Measurements from ENCODE around the gene HDAC4.

- no peak for TF ChIP-seq TARDBP (IDR thresholded peaks at IDR 0.05)
- no peak for TF ChIP-seq SP1 (IDR thresholded peaks at IDR 0.05)
- no peak for TF ChIP-seq BHLHE40 (IDR thresholded peaks at IDR 0.05; ENCODE audit: borderline replicate concordance)
- TF ChIP-seq HDGF (IDR thresholded peaks at IDR 0.05; ENCODE audit: borderline replicate concordance) = no peak
- TF ChIP-seq LEF1 (IDR thresholded peaks at IDR 0.05; ENCODE audit: borderline replicate concordance) = no peak
- TF ChIP-seq FOXM1 (IDR thresholded peaks at IDR 0.05; ENCODE audit: borderline replicate concordance) = no peak
- no peak for TF ChIP-seq NFRKB (IDR thresholded peaks at IDR 0.05)
- TF ChIP-seq FOXK2 (IDR thresholded peaks at IDR 0.05) = no peak
- no peak for TF ChIP-seq SUZ12 (IDR thresholded peaks at IDR 0.05)
Observed at GRCh38 chr2:239105234-239105633, 295.6 kb downstream of the HDAC4 start.

Data from HEK293T (cell line).